Coronary artery (tissue), 2 donors: ENCODE results near the gene IL36A.

Source experiments
- DNase-seq: peaks from one replicate; pipeline ENCODE4 v3.0.0-alpha.2; 2017; ENCODE audit warnings: low spot score
- H3K27ac ChIP-seq, 2 donors: fragments of 200-600 bp; sonication (generic); one replicate each; pipeline ENCODE4 v1.5.1; 2016 to 2019
- H3K4me3 ChIP-seq: fragments of 200-600 bp; sonication (generic); 2 replicates; pipeline ENCODE4 v1.5.1; 2016; ENCODE audit warnings: mild to moderate bottlenecking, moderate library complexity
- CTCF ChIP-seq: fragments of 200-600 bp; sonication (generic); IDR thresholded peaks from one replicate; pipeline ENCODE4 v1.5.1; 2019; ENCODE audit warnings: antibody characterized with exemption

The IL36A gene

GRCh38 chr2:113027691-113028090 is 22.4 kb downstream of the IL36A start:
- no peak for TF ChIP-seq CTCF
- no peak overlapping the region for H3K27ac ChIP-seq
- no peak for DNase-seq
- no peak overlapping the region for H3K4me3 ChIP-seq

GRCh38 chr2:113028112-113028511 is 22.9 kb downstream of the IL36A start:
- no peak for TF ChIP-seq CTCF
- no peak for DNase-seq
- Histone ChIP-seq H3K27ac (no peak overlapping the region), H3K4me3 (no peak overlapping the region)

- Histone ChIP-seq H3K27ac (no peak overlapping the region), H3K4me3 (no peak overlapping the region)
- TF ChIP-seq CTCF = no peak
- no peak for DNase-seq
Measured at GRCh38 chr2:113032737-113033136, 27.5 kb downstream of the IL36A start.

- no peak for DNase-seq
- Histone ChIP-seq H3K4me3 (no peak overlapping the region), H3K27ac (no peak overlapping the region)
- no peak for TF ChIP-seq CTCF
Measured at GRCh38 chr2:113034016-113034415, 28.8 kb downstream of the IL36A start.

- no peak overlapping the region for H3K4me3 ChIP-seq
- TF ChIP-seq CTCF = no peak
- no peak for DNase-seq
- H3K27ac ChIP-seq = no peak overlapping the region
Measured at GRCh38 chr2:113036763-113037162, 31.5 kb downstream of the IL36A start.

GRCh38 chr2:113038291-113038690 is 33.0 kb downstream of the IL36A start:
- no peak for DNase-seq
- TF ChIP-seq CTCF = no peak
- Histone ChIP-seq H3K27ac (no peak overlapping the region), H3K4me3 (no peak overlapping the region)

GRCh38 chr2:113039158-113039557 is 33.9 kb downstream of the IL36A start:
- Histone ChIP-seq H3K4me3 (no peak overlapping the region), H3K27ac (no peak overlapping the region)
- TF ChIP-seq CTCF = no peak
- DNase-seq = no peak
